ENCODE measurements around the gene FAM98C.

DNA sequence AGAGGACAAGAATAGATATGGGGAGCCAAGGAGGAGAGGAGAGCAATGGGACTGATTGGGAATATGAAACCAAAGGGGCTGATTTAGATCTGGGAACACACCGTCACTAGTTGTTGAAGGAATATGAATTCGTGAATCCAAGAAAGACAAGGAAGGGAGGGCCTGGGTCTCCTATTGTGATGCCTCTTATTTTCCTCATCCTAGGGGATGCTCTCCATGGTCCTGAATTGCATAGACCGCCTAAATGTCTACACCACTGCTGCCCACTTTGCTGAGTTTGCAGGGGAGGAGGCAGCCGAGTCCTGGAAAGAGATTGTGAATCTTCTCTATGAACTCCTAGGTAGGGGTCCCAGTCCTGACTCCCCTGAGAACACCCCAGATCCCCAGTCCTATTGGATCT, 52.1 kb downstream of the FAM98C start:
- TF ChIP-seq POLR2A (IDR thresholded peaks at IDR 0.05; ENCODE audit: extremely low read depth, insufficient read length): no peak
- TF ChIP-seq, protein P1, sequence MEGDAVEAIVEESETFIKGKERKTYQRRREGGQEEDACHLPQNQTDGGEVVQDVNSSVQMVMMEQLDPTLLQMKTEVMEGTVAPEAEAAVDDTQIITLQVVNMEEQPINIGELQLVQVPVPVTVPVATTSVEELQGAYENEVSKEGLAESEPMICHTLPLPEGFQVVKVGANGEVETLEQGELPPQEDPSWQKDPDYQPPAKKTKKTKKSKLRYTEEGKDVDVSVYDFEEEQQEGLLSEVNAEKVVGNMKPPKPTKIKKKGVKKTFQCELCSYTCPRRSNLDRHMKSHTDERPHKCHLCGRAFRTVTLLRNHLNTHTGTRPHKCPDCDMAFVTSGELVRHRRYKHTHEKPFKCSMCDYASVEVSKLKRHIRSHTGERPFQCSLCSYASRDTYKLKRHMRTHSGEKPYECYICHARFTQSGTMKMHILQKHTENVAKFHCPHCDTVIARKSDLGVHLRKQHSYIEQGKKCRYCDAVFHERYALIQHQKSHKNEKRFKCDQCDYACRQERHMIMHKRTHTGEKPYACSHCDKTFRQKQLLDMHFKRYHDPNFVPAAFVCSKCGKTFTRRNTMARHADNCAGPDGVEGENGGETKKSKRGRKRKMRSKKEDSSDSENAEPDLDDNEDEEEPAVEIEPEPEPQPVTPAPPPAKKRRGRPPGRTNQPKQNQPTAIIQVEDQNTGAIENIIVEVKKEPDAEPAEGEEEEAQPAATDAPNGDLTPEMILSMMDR (IDR thresholded peaks at IDR 0.05; ENCODE audit: low read depth, low read length): no peak
